ENCODE measurements around the gene ZNF628. TPM values are rescaled to one million over a fixed set of nuclear protein-coding genes. Genes with fewer than 3 reads are reported as not detected.

The ZNF628 gene
- total RNA-seq, 4 donors from 2014 or later, result 2.1 to 12.0 (median 6.5) TPM

- DNase-seq, result no peak
- Histone ChIP-seq H3K9me3 (no peaks in the 10 kb centered on the region), H3K27ac (no peak overlapping the region), H3K4me3 (replicated peaks in 1 of 3) (no peak overlapping the region), H3K4me1 (peaks cover 0 to 13% of the 10 kb centered on the region in 2 donors), H3K36me3 (peaks cover 9 to 10% of the 10 kb centered on the region in 2 donors), H3K27me3 (no peaks in the 10 kb centered on the region)
- WGBS, 2 donors, result 44 to 50% methylated on average over 8 of the region's 8 CpGs
- TF ChIP-seq POLR2A (IDR thresholded peaks at IDR 0.05) (no peak), CTCF (IDR thresholded peaks at IDR 0.05) (no peak)
- intact Hi-C loops (cut with DNase I), result no loop called here
Observed at GRCh38 chr19:55459551-55459949, 16.9 kb upstream of the ZNF628 start.

GRCh38 chr19:55459950-55460657 is 16.3 kb upstream of the ZNF628 start:
- TF ChIP-seq POLR2A (IDR thresholded peaks at IDR 0.05) (no peak), CTCF (IDR thresholded peaks at IDR 0.05) (no peak)
- H3K9me3 ChIP-seq, result no peaks in the 10 kb centered on the region
- no peak overlapping the region for H3K27ac ChIP-seq
- H3K36me3 ChIP-seq, result peaks cover 6 to 10% of the 10 kb centered on the region in 2 donors
- H3K27me3 ChIP-seq, result no peaks in the 10 kb centered on the region
- no peak for DNase-seq
- intact Hi-C loops (cut with DNase I), result no loop called here
- H3K4me3 ChIP-seq (replicated peaks in 1 of 3), result no peak overlapping the region
- peaks cover 0 to 13% of the 10 kb centered on the region in 2 donors for H3K4me1 ChIP-seq
- WGBS, 2 donors, result 47 to 49% methylated on average over 16 of the region's 16 CpGs

- peaks cover 0 to 4% of the 10 kb centered on the region in 2 donors for H3K36me3 ChIP-seq
- DNase-seq, result peak; percentile 68 to 73
- no peaks in the 10 kb centered on the region for H3K27me3 ChIP-seq
- peak overlapping the region; percentile 74 to 84 (median 82) for H3K27ac ChIP-seq
- TF ChIP-seq CTCF (IDR thresholded peaks at IDR 0.05) (no peak), POLR2A (IDR thresholded peaks at IDR 0.05) (no peak)
- no peaks in the 10 kb centered on the region for H3K9me3 ChIP-seq
- intact Hi-C loops (cut with DNase I), result no loop called here
- H3K4me1 ChIP-seq, result peaks cover 0 to 13% of the 10 kb centered on the region in 2 donors
- WGBS, 2 donors, result 11 to 18% methylated on average over 18 to 24 of the region's 24 CpGs
- peak overlapping the region; percentile 80 to 97 (median 92) for H3K4me3 ChIP-seq (replicated peaks in 1 of 3)
Observed at GRCh38 chr19:55460670-55461258, 15.7 kb upstream of the ZNF628 start.

GRCh38 chr19:55461259-55461973 is 15.0 kb upstream of the ZNF628 start, which contains the start of gene ISOC2:
TSS of gene ISOC2 (minus strand) at chr19:55461642. CDS start at chr19:55456486, 5,156 bp downstream.
- no peaks in the 10 kb centered on the region for H3K36me3 ChIP-seq
- intact Hi-C loops (cut with DNase I), result no loop called here
- peaks cover 0 to 13% of the 10 kb centered on the region in 2 donors for H3K4me1 ChIP-seq
- no peaks in the 10 kb centered on the region for H3K9me3 ChIP-seq
- 0% methylated on average over 20 to 43 of the region's 54 CpGs for WGBS, 2 donors
- peak in 1 of 2 donors; percentile 35 for TF ChIP-seq POLR2A (IDR thresholded peaks at IDR 0.05)
- no peak for TF ChIP-seq CTCF (IDR thresholded peaks at IDR 0.05)
- H3K27ac ChIP-seq, result peak within 1 kb of the TSS; percentile 74 to 84 (median 82)
- peak within 1 kb of the TSS; percentile 80 to 97 (median 92) for H3K4me3 ChIP-seq (replicated peaks in 1 of 3)
- H3K27me3 ChIP-seq, result no peaks in the 10 kb centered on the region
- peak; percentile 100 for DNase-seq
